GM18499 (cell line): Measurements from ENCODE around the gene DCAF17.
A peak's percentile ranks its signal among the peaks of the same experiment; 100 is the strongest.

Experiments
- ATAC-seq: cut with Tn5 transposase; IDR thresholded peaks from one replicate; pipeline ENCODE4 v1.9.1; 2021; ENCODE audit warnings: moderate number of reproducible peaks; ENCODE audit not compliant: insufficient read depth, unreplicated experiment

Gene DCAF17, protein sequence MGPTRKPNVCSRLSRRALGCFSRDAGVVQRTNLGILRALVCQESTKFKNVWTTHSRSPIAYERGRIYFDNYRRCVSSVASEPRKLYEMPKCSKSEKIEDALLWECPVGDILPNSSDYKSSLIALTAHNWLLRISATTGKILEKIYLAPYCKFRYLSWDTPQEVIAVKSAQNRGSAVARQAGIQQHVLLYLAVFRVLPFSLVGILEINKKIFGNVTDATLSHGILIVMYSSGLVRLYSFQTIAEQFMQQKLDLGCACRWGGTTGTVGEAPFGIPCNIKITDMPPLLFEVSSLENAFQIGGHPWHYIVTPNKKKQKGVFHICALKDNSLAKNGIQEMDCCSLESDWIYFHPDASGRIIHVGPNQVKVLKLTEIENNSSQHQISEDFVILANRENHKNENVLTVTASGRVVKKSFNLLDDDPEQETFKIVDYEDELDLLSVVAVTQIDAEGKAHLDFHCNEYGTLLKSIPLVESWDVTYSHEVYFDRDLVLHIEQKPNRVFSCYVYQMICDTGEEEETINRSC

DNA sequence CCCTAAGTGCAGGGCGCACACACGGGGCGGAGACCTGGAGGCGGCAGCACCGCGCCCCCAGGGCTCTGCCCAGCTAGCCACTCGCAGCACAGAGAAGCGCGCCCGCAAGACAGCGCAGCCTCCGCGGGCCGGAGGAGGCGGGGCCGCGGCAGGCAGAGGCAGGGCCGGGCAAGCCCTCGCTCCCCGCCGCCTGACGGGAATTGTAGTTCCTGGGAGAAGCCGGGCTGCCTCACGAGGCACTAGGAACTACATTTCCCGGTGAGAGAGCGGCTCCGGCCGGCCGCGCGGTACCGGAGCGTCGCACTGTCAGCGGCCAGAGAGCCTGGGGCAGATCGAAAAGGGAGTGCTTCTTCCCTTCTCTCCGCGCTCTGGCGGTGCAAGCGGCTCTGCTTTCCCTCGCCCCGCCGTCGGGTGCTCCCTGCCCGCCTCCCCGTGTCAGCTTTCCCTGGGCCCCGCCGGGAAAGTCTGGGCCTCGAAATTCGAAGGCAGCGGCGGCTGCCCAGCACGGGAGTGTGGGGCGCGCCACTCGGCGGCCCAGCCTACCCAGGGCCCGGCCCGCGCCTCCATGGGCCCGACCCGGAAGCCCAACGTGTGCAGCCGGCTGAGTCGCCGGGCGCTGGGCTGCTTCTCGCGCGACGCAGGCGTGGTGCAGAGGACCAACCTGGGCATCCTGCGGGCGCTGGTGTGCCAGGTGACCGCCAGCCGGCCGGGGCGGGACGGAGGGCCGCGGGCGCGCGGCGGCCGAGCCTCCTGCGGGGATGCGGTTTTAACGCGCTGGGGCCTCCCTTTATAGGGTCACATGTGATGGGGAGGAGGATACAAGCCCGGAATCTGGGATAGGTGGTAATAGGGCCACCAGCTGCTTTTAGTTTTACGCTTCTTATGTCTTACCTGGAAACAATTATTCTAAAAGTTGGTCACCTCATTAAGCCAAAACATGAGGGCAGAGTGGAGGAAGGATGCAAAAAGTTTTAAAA, at the start of gene DCAF17:
Gene DCAF17 (plus strand): TSS at position 214 of the 977 bp plus-strand sequence. CDS start 352 bp downstream, at position 566.
- ATAC-seq, result peak; percentile 78

DNA sequence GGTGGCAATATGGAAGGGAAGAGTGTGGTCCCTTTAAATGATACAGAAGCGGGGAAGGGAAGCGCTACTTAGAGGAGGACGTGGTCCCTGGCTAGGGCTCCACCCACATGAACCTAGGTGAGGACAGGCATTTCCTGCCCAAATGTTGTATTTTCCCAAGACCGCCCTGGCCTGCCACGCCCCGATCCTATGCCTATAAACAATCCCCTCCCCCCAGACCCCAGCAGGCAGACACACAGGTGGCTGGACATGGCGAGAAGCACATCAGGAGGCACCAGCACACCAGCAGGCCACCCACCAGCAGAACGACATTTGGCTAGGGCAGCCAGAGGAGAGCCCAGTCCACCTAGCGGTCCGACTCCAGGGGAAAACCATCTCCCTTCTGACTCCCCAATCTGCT, 47.4 kb upstream of the DCAF17 start:
- ATAC-seq, result no peak

DNA sequence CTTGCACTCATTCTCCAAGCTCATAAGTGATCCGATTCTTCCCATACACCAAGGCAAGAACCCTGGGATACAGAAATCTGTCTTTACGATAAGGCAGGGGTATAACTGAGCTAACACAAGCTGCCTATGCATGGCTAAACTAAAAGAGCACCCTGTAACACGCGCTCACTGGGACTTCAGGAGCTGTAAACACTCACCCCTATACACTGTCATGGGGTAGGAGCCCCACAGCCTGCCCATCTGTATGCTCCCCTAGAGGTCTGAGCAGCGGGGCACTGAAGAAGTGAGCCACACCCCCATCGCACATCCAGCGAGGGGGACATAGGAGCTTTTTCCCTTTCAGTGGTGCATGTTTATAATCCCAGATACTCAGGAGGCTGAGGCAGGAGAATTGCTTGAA, 47.0 kb upstream of the DCAF17 start:
- ATAC-seq, result no peak

DNA sequence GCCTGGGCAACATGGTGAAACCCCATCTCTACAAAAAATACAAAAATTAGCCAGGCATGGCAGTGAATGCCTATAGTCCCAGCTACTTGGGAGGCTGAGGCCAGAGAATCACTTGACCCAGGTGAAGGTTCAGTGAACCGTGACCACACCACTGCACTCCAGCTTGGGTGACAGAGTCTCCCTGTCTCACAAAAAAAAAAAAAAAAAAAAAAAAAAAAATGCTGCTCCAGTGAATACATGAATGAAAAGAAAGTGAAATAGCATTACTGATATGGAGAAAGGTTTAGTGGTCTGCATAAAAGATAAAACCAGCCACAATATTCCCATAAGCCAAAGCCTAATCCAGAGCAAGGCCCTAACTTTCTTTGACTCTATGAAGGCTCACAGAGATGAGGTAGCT, 44.7 kb upstream of the DCAF17 start:
- no peak for ATAC-seq

DNA sequence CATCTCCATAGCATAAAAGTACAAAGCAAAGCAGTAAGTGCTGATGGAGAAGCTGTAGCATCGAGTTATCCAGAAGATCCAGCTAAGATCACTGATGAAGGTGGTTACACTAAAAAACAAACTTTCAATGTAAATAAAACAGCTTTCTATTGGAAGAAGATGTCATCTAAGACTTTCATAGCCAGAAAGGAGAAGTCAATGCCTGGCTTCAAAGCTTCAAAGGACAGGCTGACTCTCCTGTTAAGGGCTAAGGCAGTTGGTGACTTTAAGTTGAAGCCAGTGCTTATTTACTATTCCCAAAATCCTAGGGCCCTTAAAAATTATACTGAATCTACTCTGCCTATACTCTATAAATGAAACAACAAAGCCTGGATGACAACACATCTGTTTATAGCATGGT, 44.2 kb upstream of the DCAF17 start:
- no peak for ATAC-seq

DNA sequence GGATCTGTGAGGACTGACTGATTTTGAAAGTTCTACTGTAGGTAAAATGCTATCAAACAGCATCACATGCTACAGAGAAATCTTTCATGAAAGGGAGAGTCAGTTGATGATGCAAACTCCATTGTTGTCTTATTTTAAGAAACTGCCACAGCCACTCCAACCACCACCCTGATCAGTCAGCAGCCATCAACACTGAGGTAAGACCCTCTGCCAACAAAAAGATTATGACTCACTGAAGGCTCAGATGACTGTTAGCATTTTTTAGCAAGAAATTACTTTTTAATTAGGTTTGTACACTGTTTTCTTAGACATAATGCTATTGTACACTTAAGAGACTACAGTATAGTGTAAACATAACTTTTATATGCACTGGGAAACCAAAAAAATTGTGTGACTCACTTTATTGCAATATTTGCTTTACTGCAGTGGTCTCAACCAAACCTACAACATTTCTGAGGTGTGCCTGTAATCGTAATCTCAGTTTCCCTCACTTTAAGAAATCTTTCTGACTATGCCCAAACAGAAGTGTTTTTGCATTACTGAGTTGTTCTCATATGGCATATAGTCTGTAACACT, 43.0 kb upstream of the DCAF17 start:
- no peak for ATAC-seq

DNA sequence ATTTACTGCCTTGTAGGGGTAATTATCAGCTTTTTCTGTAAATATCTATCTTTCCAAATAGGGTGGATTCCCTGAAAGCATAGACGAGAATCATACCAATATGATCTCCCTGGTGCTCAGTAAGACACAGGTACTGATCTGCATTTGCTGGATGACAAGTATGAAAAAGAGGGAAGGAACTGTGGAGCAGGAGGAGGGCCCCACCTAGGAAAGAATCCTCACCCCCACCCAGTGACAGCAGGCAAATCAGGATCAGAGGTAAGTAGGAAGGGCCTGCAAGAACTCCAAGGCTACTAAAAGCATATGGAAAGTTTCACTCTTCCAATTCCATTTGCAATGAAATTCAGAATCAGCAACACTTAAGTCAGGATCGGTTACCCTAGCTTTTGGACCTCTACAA, 42.5 kb upstream of the DCAF17 start:
- no peak for ATAC-seq

DNA sequence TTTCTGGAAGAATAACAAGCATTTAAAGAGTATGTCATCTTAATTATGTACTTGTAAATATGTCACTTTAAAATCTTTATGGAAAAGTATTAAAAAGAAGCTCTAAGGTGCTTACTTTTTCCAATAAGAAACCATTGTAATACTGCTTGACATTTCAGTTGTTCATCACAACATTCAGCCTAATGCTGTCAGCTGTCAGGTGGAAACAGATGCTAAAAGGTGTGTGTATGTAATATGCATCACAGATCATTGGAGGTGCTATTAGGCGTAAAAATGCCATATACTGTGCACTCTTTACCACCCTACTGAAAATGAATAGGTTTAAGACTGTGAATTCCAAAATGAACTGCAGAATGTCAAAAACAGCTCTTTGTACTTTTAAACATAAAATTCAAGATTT, 40.5 kb upstream of the DCAF17 start:
- ATAC-seq, result no peak

DNA sequence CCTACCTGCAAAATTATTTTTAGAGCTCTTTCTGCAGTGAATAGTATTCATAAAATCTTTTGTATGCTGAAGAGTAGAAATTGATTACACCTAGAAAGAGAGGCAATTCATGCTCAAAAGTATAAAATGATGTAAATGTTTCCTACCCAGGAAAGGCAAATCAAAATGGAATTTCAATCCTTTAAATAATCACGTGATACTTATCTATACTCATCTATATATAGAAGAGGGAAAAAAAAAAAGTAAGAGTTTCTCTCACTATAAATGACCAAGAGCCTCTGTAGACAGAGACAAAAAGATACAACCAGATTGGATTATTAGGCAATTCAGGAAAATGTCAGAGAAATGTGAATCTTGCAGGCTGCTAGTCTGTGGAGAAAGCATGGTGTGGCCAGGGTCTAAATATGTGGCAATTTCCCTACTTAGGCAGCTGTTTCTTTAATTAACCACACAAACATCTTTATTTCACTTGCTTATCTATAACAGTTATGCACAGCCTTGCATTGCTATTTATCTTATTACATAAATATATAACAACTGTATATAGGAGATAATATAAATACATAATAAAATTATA, 39.8 kb upstream of the DCAF17 start:
- ATAC-seq, result no peak

DNA sequence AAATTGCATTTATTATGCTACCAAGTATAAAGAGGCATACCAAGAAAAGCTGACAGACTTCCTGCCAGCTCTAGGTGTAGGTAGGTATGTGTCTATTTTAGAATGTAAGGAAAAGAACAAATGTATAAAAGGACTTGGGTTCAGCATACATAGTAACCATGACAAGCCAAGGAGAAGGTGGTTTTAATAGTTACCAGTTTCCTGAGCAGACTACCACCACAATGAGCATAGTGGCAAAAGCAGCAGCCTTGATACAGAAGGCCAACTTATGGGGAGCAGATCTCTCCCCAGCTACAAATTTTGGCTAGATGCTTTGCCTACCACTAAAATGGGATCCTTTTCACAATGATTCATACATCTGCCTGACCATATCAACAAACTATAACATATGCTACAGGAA, 34.7 kb upstream of the DCAF17 start:
- no peak for ATAC-seq

DNA sequence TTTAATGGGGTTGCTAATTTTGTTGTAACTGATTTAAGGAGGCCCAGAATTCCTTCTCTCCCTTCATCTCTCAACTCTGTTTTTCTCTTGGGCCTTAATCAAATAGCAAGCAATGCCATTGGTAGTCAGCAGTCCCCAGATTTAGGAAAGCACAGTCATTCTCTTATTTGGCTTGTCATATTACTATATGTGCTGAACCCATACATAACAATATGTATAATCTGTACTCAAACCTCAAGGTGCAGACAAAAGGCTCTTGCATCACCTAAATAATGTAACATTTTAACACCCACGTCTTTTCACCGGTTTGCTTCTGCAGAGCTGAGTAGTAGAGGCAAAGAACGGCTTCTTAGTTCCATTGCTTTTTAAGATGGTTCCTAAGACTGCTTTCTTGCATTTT, 33.6 kb upstream of the DCAF17 start:
- ATAC-seq, result no peak

DNA sequence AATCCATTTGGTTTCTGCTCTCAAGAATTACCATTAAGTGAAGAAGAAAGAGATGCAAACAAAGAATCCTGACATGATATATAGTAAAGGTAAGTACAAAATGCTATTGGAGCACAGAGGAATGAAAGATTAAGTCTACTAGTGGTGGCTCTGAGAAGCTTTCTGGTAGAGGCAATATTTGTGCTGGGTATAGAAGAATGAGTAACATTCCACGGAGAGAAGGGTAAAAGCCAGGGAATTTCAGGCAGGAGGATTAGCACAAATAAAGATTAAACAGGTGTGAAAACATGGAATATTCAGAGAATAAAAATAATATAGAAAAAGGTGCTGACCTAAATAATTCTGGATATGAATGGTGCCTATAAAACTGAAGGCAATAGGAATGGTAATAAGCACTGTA, 32.1 kb upstream of the DCAF17 start:
- no peak for ATAC-seq

DNA sequence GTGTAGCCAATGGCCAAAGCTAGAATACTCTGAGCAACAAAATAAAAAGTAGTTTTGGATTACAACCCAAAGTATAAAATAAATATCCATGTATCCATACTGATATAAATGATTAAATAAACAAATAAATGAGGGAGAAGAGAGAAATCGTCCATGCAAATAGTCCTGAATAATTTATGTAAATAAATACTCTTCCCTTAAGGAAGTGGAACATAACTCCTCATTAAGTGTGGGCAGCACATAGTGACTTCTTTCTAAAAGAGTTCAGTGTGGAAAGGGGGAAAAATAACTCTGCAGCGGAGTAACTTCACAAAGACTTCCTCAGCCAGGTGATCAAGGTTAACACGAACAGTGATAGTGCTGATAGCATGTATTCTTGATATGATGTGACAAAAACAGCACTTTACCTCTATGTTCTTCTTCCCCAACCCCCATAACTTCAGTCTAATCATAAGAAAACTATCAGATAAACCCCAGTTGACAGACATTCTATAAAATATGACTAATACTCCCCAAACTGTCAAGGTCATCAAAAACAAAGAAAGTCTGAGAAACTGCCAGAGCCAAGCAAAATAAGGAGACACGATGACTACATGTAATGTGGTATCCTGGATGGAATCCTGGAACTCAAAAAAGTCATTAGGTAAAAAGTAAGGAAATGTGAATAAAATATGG, 31.0 kb upstream of the DCAF17 start:
- ATAC-seq, result no peak

DNA sequence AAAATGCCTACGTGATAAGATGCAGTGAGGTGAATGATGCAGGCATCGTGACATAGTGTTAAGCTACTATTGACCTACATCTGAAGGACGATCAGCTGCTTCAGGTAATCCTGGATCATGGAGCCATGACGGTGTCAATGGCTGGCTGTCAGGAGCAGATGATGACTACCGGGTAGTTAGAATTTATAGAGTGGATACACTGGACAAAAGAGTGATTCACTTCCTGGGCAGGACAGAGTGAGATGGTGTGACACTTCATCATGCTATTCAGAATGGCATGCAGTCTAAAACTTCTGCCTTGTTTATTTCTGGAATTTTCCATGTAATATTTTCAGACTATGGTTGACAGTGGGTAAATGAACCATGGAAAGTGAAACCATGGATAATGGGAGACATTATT, 29.8 kb upstream of the DCAF17 start:
- ATAC-seq, result no peak

DNA sequence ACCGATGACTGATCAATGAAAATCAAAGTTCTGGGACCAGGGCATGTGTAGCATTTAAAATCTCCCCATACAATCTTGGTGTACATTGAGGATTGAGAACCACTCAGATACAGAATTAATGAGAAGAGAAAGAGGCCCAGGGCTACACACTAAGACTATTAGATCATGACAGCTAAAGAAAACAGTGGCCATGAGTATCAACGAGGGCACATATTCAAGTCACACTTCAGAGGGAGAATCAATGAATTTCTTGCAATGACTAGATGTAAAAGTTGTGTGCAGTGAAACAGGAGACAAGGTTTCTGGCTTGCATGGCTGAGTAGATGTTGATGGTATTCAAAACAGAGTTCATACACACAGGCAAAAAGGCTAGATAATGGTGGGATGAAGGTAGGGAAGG, 29.3 kb upstream of the DCAF17 start:
- ATAC-seq, result no peak

DNA sequence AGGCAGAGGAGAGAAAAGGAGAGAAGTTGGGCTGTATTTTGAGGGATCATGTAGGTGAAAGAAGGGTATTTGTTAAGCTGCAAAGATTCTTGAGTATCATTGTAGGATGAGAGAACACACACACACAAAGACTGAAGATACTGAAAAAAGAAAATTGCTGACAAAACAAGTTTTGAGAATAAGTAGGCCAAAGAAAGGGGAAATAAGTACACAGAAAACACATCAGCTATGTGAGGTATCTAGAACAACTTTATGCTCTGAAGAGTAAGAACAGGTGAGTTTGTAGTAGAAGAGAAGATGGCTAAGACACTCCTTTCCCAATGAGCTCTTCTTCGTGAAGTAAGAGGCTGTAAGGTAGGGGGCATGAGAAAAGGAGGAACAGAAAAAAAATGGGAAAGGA, 28.5 kb upstream of the DCAF17 start:
- no peak for ATAC-seq

DNA sequence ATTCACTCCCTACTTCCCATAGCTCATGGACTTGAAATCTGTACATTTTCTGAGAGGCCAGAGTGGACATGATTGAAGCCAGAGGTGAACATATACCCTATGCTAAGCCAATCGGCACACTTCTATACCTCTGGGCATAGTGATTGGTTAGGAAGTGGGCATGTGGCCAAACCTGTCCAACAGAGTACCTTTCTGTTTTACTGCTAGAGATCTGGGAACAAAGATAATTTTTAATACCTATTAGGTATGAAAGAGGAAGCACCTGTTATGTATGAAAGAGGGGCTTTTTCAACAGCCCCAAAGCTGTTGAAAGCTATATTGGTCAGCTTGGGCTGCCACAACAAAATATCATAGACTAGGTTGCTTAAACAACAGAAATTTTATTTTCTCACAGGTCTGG, 28.0 kb upstream of the DCAF17 start:
- no peak for ATAC-seq

DNA sequence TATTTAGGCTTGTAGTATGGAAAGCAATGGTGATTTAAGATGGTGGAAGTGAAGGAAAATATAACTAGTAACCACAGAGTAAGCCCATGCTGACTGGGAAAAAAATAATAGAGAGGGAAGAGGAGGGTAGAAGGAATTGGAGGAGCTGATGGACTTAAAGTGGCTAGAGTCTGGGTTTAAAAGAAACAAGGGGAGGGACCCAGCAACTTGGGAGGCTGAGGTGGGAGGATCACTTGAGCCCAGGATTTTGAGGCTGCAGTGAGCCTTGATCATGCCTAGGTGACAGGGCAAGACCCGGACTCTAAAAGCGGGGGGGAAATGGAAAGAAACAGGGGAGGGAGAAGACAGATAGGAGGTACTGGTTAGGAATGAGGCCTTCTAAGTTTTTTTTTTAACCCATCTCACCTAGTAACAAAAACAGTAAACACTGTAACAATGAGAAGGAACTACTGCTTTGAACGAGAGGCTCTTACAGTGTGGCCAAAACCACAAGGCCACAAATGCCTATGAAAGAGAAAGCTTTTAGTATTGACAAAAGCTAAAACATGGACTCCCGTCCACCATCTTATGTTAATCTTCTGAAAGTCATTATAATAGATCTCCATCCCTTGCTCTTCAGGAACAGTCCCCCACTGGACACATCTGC, 26.9 kb upstream of the DCAF17 start:
- peak; percentile 57 for ATAC-seq

DNA sequence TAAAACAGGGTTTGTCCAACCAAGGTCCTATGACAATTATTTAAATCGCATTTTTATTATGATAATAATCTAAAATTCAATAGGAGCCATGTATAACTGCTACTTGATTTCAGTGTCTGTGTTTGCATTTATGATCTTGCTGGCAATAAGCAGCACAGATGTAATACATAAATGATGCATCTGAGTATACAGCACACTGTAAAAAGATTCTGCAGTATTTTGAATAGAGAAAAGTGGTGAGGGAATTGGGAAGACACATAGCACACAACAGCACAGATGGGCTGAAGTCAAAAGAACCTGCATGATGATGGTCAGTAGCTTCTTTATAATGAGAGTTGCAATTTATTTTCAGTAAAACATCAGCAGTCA, 26.4 kb upstream of the DCAF17 start:
- ATAC-seq, result no peak
